ENCODE data around the gene SUPT4H1.
A peak's percentile ranks its signal among the peaks of the same experiment; 100 is the strongest.
"Not testable (repeated sequence)": the region's sequence is repeated elsewhere in the genome, so short reads cannot be mapped to it uniquely, and the experiment has no call there.

SUPT4H1 gene

GRCh38 chr17:58341136-58341860 is 10.7 kb downstream of the SUPT4H1 start:
- peak in 1 of 2 donors; percentile 9 for DNase-seq
- H3K27ac Mint-ChIP-seq = peak overlapping the region; percentile 95 to 99
- peak overlapping the region; percentile 77 to 99 for H3K4me3 Mint-ChIP-seq
- H3K9me3 Mint-ChIP-seq, H3K27me3 Mint-ChIP-seq, ATAC-seq: not testable (repeated sequence)
- peaks cover 67% of the 10 kb centered on the region for H3K4me1 Mint-ChIP-seq

- Mint-ChIP-seq H3K27me3 (no peaks in the 10 kb centered on the region), H3K4me3 (peak overlapping the region; percentile 77 to 99), H3K9me3 (no peaks in the 10 kb centered on the region), H3K4me1 (peaks cover 65% of the 10 kb centered on the region), H3K27ac (peak overlapping the region; percentile 95 to 98)
- DNase-seq (peak in 1 of 2 donors; percentile 11), ATAC-seq (no peak)
Observed at GRCh38 chr17:58340405-58340876, 11.6 kb downstream of the SUPT4H1 start.

- Mint-ChIP-seq H3K4me3 (peak overlapping the region; percentile 77 to 99), H3K4me1 (peaks cover 60% of the 10 kb centered on the region), H3K27me3 (no peaks in the 10 kb centered on the region), H3K27ac (peak overlapping the region; percentile 95 to 100), H3K9me3 (no peaks in the 10 kb centered on the region)
- DNase-seq (peak in 1 of 2 donors; percentile 61), ATAC-seq (no peak)
Observed at GRCh38 chr17:58339755-58340404, 12.1 kb downstream of the SUPT4H1 start.

- H3K4me3 Mint-ChIP-seq = peak overlapping the region; percentile 77 to 99
- peak overlapping the region; percentile 95 to 100 for H3K27ac Mint-ChIP-seq
- no peaks in the 10 kb centered on the region for H3K27me3 Mint-ChIP-seq
- DNase-seq (peak; percentile 80 to 88), ATAC-seq (peak; percentile 47)
- no peaks in the 10 kb centered on the region for H3K9me3 Mint-ChIP-seq
- peaks cover 55% of the 10 kb centered on the region for H3K4me1 Mint-ChIP-seq
Observed at GRCh38 chr17:58338841-58339754, 12.9 kb downstream of the SUPT4H1 start.

- H3K4me3 Mint-ChIP-seq = peak overlapping the region; percentile 77 to 99
- H3K27ac Mint-ChIP-seq = peak overlapping the region; percentile 95 to 100
- H3K4me1 Mint-ChIP-seq = peaks cover 50% of the 10 kb centered on the region
- DNase-seq (no peak), ATAC-seq (peak; percentile 8)
- H3K9me3 Mint-ChIP-seq = no peaks in the 10 kb centered on the region
- no peaks in the 10 kb centered on the region for H3K27me3 Mint-ChIP-seq
Observed at GRCh38 chr17:58338454-58338840, 13.6 kb downstream of the SUPT4H1 start.

- no peaks in the 10 kb centered on the region for H3K27me3 Mint-ChIP-seq
- peaks cover 44% of the 10 kb centered on the region for H3K4me1 Mint-ChIP-seq
- H3K27ac Mint-ChIP-seq = peak overlapping the region; percentile 95 to 100
- ATAC-seq = peak; percentile 69
- peak overlapping the region; percentile 77 to 99 for H3K4me3 Mint-ChIP-seq
- no peaks in the 10 kb centered on the region for H3K9me3 Mint-ChIP-seq
- peak; percentile 96 to 98 for DNase-seq
Observed at GRCh38 chr17:58337600-58338453, 14.2 kb downstream of the SUPT4H1 start.

- Mint-ChIP-seq H3K27me3 (no peaks in the 10 kb centered on the region), H3K4me3 (peak overlapping the region; percentile 77 to 99), H3K4me1 (peaks cover 40% of the 10 kb centered on the region), H3K27ac (peak overlapping the region; percentile 95 to 100), H3K9me3 (no peaks in the 10 kb centered on the region)
- DNase-seq = peak; percentile 54 to 76
- ATAC-seq = no peak
Observed at GRCh38 chr17:58337210-58337599, 14.8 kb downstream of the SUPT4H1 start.

GRCh38 chr17:58336456-58337209 is 15.4 kb downstream of the SUPT4H1 start:
- peaks cover 40% of the 10 kb centered on the region for H3K4me1 Mint-ChIP-seq
- ATAC-seq (no peak), DNase-seq (peak in 1 of 2 donors; percentile 60)
- no peaks in the 10 kb centered on the region for H3K9me3 Mint-ChIP-seq
- H3K27ac Mint-ChIP-seq = peak overlapping the region; percentile 95 to 100
- peak overlapping the region; percentile 77 to 99 for H3K4me3 Mint-ChIP-seq
- no peaks in the 10 kb centered on the region for H3K27me3 Mint-ChIP-seq

GRCh38 chr17:58335779-58336455 is 16.1 kb downstream of the SUPT4H1 start:
- no peaks in the 10 kb centered on the region for H3K9me3 Mint-ChIP-seq
- peak overlapping the region; percentile 77 to 99 for H3K4me3 Mint-ChIP-seq
- H3K27me3 Mint-ChIP-seq = no peaks in the 10 kb centered on the region
- peaks cover 42% of the 10 kb centered on the region for H3K4me1 Mint-ChIP-seq
- H3K27ac Mint-ChIP-seq = peak overlapping the region; percentile 95 to 100
- ATAC-seq (peak; percentile 23), DNase-seq (peak; percentile 75 to 87)

- Mint-ChIP-seq H3K4me3 (peak overlapping the region; percentile 77 to 99), H3K27ac (peak overlapping the region; percentile 95 to 100), H3K4me1 (peaks cover 47% of the 10 kb centered on the region), H3K9me3 (no peaks in the 10 kb centered on the region), H3K27me3 (no peaks in the 10 kb centered on the region)
- ATAC-seq (no peak), DNase-seq (peak; percentile 47 to 76)
Observed at GRCh38 chr17:58335061-58335731, 16.8 kb downstream of the SUPT4H1 start.

- Mint-ChIP-seq H3K27me3 (no peaks in the 10 kb centered on the region), H3K27ac (peak overlapping the region; percentile 95 to 100), H3K4me1 (peaks cover 48% of the 10 kb centered on the region), H3K4me3 (peak overlapping the region; percentile 77 to 99), H3K9me3 (no peaks in the 10 kb centered on the region)
- DNase-seq (no peak), ATAC-seq (no peak)
Observed at GRCh38 chr17:58334661-58335060, 17.3 kb downstream of the SUPT4H1 start.

GRCh38 chr17:58334256-58334655 is 17.7 kb downstream of the SUPT4H1 start:
- H3K9me3 Mint-ChIP-seq = no peaks in the 10 kb centered on the region
- DNase-seq = no peak
- H3K4me1 Mint-ChIP-seq = peaks cover 51% of the 10 kb centered on the region
- H3K27ac Mint-ChIP-seq = peak overlapping the region; percentile 95 to 100
- ATAC-seq = no peak
- peak overlapping the region; percentile 77 to 99 for H3K4me3 Mint-ChIP-seq
- H3K27me3 Mint-ChIP-seq = no peaks in the 10 kb centered on the region

GRCh38 chr17:58333736-58334207 is 18.2 kb downstream of the SUPT4H1 start:
- DNase-seq (peak; percentile 52 to 70), ATAC-seq (no peak)
- peak overlapping the region; percentile 95 to 100 for H3K27ac Mint-ChIP-seq
- peak overlapping the region; percentile 77 to 99 for H3K4me3 Mint-ChIP-seq
- peaks cover 56% of the 10 kb centered on the region for H3K4me1 Mint-ChIP-seq
- no peaks in the 10 kb centered on the region for H3K9me3 Mint-ChIP-seq
- H3K27me3 Mint-ChIP-seq = no peaks in the 10 kb centered on the region
